Mesenteric fat pad (tissue), 1 donor: ENCODE results near the gene FADD. TPM values are rescaled to one million over a fixed set of nuclear protein-coding genes. Genes with fewer than 3 reads are reported as not detected.

Source experiments
- DNase-seq: peaks from one replicate; pipeline ENCODE4 v3.0.0-alpha.2; 2020; ENCODE audit warnings: low spot score
- long read RNA-seq: library from polyadenylated mRNA; unstranded; transcript quantifications from one replicate; pipeline ENCODE4 v2.0.0, GENCODE V29; 2020
- total RNA-seq: library from RNA; stranded (reverse); fragmentation: NEBNext Ultra II Directional; extraction: Animal tissue kit (Norgen Biotek cat#: 25700); gene quantifications from one replicate; pipeline ENCODE4 v1.2.1, GENCODE V29; 2021
- donor health status: DM: yes; HTN: yes; CAD: no.

FADD gene
- total RNA-seq = 29.3 TPM
- long read RNA-seq, transcript FADD-201 (2 exons, 1,841 nt) = major isoform, 259 of 263 reads
- long read RNA-seq, partial matches to known transcripts = 0 of 263 reads
- long read RNA-seq, other reads (novel, unspliced or antisense) = 4 of 263 reads

GRCh38 chr11:70202920-70203750, at the start of gene FADD:
TSS of gene FADD (plus strand) at chr11:70203296. CDS start at chr11:70203460, 164 bp downstream.
- peak; percentile 96 for DNase-seq

- no peak for DNase-seq
Measured at GRCh38 chr11:70155386-70155785, 47.7 kb upstream of the FADD start.

- DNase-seq = no peak
Measured at GRCh38 chr11:70156291-70157037, 46.6 kb upstream of the FADD start.

- no peak for DNase-seq
Measured at GRCh38 chr11:70158201-70158600, 44.9 kb upstream of the FADD start.

- no peak for DNase-seq
Measured at GRCh38 chr11:70158757-70159389, 44.2 kb upstream of the FADD start.

GRCh38 chr11:70159627-70160570, 43.2 kb upstream of the FADD start:
- DNase-seq = no peak

GRCh38 chr11:70161043-70161625, 42.0 kb upstream of the FADD start:
- no peak for DNase-seq

GRCh38 chr11:70164705-70165104, 38.4 kb upstream of the FADD start:
- no peak for DNase-seq

GRCh38 chr11:70167120-70167519, 36.0 kb upstream of the FADD start:
- no peak for DNase-seq

- no peak for DNase-seq
Measured at GRCh38 chr11:70167723-70168404, 35.2 kb upstream of the FADD start.

- DNase-seq = no peak
Measured at GRCh38 chr11:70168405-70168754, 34.7 kb upstream of the FADD start.

- no peak for DNase-seq
Measured at GRCh38 chr11:70169127-70169526, 34.0 kb upstream of the FADD start.

GRCh38 chr11:70169632-70170031, 33.5 kb upstream of the FADD start:
- no peak for DNase-seq

- no peak for DNase-seq
Measured at GRCh38 chr11:70170596-70171210, 32.4 kb upstream of the FADD start.

- no peak for DNase-seq
Measured at GRCh38 chr11:70173018-70173417, 30.1 kb upstream of the FADD start.

GRCh38 chr11:70174547-70175235, 28.4 kb upstream of the FADD start:
- DNase-seq = no peak

GRCh38 chr11:70175236-70175698, 27.8 kb upstream of the FADD start:
- DNase-seq = no peak

- DNase-seq = no peak
Measured at GRCh38 chr11:70176940-70177689, 26.0 kb upstream of the FADD start.
